K562 (cell line): ENCODE data around the gene KRT85. TPM values are rescaled to one million over a fixed set of nuclear protein-coding genes. Genes with fewer than 3 reads are reported as not detected.

Source experiments
- FUS ChIP-seq: fragments of 200-400 bp; formaldehyde crosslinking; optimal IDR thresholded peaks from 2 replicates; pipeline ENCODE3; 2017; ENCODE audit warnings: low read depth, low read length
- U2AF2 ChIP-seq: fragments of 200-400 bp; formaldehyde crosslinking; optimal IDR thresholded peaks from 2 replicates; pipeline ENCODE3; 2017; ENCODE audit warnings: low read depth, mild to moderate bottlenecking, low read length
- polyA plus RNA-seq, 8 experiments: library from polyadenylated mRNA; depleted of rRNA in 4 of 8; stranded (reverse) in 5 of 8; unstranded in 3 of 8; fragments of >200 nt; fragmentation: Nextera tagmentation in 2 of 8; fragmentation: Illumina TruSeq in 1 of 8; extraction: Ambion mirVana in 2 of 8; extraction: Trizol in 1 of 8; gene quantifications; 2 replicates each; pipeline versions ENCODE4 v1.2.1 to v1.2.3, GENCODE V29; 2011 to 2014; ENCODE audit warnings: inconsistent platforms in 1 of 8, missing spikeins in 1 of 8
- total RNA-seq, 7 experiments: library from RNA; depleted of rRNA in 6 of 7; stranded (reverse); fragments of >200 nt in 6 of 7; fragmentation: Illumina TruSeq in 2 of 7; extraction: Trizol in 2 of 7; gene quantifications; 2 replicates each; pipeline versions ENCODE4 v1.2.1 to v1.2.3, GENCODE V29; 2011 to 2021; ENCODE audit warnings: low replicate concordance in 1 of 7
- TF ChIP-seq, protein P1 (sequence below): fragments of 450-650 bp; IDR thresholded peaks from 2 replicates; pipeline ENCODE4 v1.6.1; 2016; ENCODE audit warnings: mild to moderate bottlenecking, moderate library complexity
- TF ChIP-seq, protein P2 (sequence below): fragments of 200-800 bp; sonication (Bioruptor generic); IDR thresholded peaks from 2 replicates; pipeline ENCODE4 v1.6.1; 2016; ENCODE audit warnings: missing genetic modification characterization, missing compliant biosample characterization

Gene KRT85
- total and polyA plus RNA-seq, 9 of the 15 experiments (the other 6 are each of a cell fraction or from before 2014, with no cell fraction given) = not detected

DNA sequence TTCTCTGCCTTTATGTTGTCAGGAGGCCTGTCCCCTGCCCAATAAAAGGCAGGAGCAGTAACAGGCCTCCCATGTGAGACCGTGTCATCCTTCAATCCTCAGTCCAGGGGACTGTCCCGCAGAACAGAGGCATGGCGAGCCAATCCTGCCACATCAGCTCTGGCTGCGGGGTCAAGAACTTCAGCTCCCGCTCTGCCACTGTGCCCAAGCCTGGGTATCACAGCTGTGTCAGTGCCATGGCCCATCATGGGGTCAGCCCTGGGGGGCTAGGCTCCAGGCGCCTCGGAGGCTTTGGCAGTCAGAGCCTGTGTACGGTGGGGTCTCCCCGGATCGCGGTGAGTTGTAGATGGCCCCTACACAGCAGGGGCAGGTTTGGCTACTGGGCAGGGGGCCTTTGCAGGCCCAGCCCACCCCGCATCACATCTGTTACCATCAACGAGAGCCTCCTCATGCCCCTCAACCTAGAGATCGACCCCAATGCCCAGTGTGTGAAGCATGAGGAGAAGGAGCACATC, 26.2 kb downstream of the KRT85 start (continued):
- TF ChIP-seq, protein P1, sequence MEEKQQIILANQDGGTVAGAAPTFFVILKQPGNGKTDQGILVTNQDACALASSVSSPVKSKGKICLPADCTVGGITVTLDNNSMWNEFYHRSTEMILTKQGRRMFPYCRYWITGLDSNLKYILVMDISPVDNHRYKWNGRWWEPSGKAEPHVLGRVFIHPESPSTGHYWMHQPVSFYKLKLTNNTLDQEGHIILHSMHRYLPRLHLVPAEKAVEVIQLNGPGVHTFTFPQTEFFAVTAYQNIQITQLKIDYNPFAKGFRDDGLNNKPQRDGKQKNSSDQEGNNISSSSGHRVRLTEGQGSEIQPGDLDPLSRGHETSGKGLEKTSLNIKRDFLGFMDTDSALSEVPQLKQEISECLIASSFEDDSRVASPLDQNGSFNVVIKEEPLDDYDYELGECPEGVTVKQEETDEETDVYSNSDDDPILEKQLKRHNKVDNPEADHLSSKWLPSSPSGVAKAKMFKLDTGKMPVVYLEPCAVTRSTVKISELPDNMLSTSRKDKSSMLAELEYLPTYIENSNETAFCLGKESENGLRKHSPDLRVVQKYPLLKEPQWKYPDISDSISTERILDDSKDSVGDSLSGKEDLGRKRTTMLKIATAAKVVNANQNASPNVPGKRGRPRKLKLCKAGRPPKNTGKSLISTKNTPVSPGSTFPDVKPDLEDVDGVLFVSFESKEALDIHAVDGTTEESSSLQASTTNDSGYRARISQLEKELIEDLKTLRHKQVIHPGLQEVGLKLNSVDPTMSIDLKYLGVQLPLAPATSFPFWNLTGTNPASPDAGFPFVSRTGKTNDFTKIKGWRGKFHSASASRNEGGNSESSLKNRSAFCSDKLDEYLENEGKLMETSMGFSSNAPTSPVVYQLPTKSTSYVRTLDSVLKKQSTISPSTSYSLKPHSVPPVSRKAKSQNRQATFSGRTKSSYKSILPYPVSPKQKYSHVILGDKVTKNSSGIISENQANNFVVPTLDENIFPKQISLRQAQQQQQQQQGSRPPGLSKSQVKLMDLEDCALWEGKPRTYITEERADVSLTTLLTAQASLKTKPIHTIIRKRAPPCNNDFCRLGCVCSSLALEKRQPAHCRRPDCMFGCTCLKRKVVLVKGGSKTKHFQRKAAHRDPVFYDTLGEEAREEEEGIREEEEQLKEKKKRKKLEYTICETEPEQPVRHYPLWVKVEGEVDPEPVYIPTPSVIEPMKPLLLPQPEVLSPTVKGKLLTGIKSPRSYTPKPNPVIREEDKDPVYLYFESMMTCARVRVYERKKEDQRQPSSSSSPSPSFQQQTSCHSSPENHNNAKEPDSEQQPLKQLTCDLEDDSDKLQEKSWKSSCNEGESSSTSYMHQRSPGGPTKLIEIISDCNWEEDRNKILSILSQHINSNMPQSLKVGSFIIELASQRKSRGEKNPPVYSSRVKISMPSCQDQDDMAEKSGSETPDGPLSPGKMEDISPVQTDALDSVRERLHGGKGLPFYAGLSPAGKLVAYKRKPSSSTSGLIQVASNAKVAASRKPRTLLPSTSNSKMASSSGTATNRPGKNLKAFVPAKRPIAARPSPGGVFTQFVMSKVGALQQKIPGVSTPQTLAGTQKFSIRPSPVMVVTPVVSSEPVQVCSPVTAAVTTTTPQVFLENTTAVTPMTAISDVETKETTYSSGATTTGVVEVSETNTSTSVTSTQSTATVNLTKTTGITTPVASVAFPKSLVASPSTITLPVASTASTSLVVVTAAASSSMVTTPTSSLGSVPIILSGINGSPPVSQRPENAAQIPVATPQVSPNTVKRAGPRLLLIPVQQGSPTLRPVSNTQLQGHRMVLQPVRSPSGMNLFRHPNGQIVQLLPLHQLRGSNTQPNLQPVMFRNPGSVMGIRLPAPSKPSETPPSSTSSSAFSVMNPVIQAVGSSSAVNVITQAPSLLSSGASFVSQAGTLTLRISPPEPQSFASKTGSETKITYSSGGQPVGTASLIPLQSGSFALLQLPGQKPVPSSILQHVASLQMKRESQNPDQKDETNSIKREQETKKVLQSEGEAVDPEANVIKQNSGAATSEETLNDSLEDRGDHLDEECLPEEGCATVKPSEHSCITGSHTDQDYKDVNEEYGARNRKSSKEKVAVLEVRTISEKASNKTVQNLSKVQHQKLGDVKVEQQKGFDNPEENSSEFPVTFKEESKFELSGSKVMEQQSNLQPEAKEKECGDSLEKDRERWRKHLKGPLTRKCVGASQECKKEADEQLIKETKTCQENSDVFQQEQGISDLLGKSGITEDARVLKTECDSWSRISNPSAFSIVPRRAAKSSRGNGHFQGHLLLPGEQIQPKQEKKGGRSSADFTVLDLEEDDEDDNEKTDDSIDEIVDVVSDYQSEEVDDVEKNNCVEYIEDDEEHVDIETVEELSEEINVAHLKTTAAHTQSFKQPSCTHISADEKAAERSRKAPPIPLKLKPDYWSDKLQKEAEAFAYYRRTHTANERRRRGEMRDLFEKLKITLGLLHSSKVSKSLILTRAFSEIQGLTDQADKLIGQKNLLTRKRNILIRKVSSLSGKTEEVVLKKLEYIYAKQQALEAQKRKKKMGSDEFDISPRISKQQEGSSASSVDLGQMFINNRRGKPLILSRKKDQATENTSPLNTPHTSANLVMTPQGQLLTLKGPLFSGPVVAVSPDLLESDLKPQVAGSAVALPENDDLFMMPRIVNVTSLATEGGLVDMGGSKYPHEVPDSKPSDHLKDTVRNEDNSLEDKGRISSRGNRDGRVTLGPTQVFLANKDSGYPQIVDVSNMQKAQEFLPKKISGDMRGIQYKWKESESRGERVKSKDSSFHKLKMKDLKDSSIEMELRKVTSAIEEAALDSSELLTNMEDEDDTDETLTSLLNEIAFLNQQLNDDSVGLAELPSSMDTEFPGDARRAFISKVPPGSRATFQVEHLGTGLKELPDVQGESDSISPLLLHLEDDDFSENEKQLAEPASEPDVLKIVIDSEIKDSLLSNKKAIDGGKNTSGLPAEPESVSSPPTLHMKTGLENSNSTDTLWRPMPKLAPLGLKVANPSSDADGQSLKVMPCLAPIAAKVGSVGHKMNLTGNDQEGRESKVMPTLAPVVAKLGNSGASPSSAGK = no peak
- TF ChIP-seq FUS = no peak
- no peak for TF ChIP-seq U2AF2
- TF ChIP-seq, protein P2, sequence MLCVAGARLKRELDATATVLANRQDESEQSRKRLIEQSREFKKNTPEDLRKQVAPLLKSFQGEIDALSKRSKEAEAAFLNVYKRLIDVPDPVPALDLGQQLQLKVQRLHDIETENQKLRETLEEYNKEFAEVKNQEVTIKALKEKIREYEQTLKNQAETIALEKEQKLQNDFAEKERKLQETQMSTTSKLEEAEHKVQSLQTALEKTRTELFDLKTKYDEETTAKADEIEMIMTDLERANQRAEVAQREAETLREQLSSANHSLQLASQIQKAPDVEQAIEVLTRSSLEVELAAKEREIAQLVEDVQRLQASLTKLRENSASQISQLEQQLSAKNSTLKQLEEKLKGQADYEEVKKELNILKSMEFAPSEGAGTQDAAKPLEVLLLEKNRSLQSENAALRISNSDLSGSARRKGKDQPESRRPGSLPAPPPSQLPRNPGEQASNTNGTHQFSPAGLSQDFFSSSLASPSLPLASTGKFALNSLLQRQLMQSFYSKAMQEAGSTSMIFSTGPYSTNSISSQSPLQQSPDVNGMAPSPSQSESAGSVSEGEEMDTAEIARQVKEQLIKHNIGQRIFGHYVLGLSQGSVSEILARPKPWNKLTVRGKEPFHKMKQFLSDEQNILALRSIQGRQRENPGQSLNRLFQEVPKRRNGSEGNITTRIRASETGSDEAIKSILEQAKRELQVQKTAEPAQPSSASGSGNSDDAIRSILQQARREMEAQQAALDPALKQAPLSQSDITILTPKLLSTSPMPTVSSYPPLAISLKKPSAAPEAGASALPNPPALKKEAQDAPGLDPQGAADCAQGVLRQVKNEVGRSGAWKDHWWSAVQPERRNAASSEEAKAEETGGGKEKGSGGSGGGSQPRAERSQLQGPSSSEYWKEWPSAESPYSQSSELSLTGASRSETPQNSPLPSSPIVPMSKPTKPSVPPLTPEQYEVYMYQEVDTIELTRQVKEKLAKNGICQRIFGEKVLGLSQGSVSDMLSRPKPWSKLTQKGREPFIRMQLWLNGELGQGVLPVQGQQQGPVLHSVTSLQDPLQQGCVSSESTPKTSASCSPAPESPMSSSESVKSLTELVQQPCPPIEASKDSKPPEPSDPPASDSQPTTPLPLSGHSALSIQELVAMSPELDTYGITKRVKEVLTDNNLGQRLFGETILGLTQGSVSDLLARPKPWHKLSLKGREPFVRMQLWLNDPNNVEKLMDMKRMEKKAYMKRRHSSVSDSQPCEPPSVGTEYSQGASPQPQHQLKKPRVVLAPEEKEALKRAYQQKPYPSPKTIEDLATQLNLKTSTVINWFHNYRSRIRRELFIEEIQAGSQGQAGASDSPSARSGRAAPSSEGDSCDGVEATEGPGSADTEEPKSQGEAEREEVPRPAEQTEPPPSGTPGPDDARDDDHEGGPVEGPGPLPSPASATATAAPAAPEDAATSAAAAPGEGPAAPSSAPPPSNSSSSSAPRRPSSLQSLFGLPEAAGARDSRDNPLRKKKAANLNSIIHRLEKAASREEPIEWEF (CRISPR knock-in tag) = no peak
- TF ChIP-seq, all 486 proteins: peak for 0
